ENCODE measurements around the gene DNAJB13. TPM values are rescaled to one million over a fixed set of nuclear protein-coding genes. Genes with fewer than 3 reads are reported as not detected.
"Not testable (repeated sequence)": the region's sequence is repeated elsewhere in the genome, so short reads cannot be mapped to it uniquely, and the experiment has no call there.

DNAJB13 gene
- polyA plus RNA-seq, 3 donors = 5.4 to 7.3 (median 5.7) TPM

DNA sequence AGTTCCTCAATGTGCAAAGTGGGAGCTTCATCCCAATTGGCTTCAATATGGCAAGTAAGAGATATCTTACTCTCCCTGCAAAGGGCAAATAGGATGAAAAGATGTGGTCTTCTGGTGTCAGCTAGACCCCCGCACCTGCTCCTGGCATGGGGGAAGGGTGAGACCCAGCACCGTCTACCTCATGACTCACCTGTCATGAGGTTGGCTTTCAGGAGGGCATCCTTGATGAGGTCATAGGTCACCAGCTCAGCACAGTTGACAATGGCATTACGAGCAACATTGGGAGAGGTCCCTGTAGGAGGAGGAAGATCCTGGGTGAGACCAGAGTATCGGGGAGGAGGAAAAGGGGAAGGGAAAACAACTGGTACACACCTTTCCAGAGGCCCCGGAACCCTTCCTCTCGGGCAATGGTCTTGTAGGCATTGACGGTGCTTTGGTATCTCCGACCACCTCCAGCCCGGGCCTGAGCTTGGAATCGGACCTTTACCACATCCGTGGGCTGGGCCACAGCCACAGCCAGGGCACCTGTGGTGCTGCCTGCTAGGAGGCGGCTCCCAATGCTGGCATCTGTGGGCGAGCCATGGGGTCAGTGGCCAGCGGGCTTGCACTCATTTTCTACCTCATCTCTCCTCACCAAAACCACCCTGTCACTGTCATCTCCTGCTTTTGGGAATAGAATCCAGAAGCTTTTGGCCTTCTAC, 25.8 kb downstream of the DNAJB13 start:
- no peak for DNase-seq

DNA sequence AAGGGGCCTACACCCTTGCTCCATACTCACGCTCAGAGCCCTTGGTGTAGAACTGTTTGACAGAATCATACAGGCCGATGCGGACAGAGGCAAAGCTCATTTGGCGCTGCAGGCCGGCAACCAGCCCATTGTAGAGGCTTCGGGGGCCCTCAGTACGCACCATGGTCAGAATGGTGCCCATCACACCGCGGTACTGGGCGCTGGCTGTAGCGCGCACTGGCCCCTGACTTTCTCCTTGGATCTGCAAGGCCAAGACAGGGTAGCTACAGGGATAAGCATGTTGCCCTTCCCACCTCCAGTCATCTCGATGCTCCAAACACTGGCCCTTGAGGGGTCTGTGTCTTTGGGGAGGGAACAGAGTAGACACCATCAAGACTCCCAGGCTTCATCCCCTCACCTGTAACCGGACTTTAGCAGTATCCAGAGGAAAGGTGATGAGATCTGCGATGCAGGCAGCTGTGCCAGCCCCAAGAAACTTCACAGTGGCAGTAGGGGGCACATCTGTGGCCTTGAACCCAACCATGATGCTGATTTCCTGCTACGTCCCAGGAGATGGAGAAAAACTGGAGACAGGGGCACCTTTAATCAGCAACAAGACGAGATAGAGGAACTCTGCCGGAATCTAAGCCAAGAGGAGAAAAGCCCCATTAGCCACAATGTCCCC, 27.2 kb downstream of the DNAJB13 start:
- no peak for DNase-seq

DNA sequence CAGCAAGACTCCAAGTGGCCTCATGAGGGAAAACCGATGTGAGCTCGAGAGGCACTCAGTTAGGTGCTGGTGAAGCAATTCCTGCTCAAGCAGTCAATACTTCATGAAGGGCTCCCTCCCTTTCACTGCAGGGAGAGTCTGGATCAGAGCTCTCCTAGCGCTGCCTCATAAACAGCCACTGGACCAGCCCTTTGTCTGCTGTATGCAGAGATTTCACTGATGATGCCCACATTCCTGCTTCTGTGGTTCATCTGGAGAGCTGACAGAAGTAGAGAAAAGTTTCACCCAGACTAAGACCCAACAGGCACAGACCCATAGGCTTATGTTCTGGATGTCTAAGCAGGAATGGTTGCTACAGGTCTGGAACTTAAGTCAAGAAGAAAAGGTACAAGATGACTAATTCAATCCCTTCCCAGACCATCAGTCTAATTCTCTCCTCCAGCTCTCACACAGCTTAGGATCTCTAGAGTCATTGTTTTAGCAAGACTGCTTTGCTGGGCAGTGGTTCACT, 27.8 kb downstream of the DNAJB13 start:
- DNase-seq = no peak

DNA sequence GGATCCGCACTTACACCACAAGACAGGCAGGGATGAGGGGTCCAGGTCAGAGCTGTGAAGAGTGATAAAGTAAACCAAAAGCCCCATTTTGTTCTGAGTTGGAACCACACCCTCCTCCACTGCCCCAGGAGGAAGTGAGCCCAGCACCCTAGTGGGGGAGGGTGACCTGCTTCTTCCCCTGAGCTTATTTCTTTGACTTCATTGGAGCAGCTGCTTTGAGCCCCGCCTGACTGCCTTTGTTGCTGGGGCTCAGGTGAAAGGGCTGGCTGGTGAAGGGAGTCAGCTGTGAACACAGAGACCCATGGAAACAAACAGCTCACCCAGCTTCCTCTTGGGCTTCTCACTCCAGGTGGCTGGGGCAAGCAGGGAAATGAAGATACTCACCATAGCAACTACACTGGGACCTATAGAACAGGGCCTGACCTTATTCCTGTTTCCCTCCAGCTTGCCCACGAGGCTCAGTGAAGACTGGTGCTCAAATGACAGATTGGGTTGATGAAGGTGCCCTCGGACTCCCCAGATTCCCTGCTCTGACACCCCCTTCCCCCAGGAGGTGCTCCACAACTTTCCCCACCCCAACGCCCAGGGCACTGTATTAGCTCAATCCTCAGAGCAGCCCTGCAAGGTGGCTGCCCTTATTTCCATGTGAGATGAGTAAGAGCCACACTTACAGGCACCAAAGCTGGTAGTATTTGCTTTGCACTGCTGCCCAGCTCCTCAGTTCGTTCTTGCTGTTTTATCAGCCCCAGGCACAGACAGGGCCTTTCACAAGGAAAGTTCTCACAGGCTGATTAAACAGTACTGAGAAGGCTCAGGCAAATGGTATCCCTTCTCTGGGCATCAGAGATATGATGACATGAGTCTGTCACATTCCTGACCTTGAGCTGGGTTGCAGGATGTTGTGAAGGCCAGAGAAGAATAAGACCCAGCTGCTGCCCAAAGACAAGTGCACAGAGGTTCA, 29.5 kb downstream of the DNAJB13 start:
- DNase-seq = peak; percentile 57

DNA sequence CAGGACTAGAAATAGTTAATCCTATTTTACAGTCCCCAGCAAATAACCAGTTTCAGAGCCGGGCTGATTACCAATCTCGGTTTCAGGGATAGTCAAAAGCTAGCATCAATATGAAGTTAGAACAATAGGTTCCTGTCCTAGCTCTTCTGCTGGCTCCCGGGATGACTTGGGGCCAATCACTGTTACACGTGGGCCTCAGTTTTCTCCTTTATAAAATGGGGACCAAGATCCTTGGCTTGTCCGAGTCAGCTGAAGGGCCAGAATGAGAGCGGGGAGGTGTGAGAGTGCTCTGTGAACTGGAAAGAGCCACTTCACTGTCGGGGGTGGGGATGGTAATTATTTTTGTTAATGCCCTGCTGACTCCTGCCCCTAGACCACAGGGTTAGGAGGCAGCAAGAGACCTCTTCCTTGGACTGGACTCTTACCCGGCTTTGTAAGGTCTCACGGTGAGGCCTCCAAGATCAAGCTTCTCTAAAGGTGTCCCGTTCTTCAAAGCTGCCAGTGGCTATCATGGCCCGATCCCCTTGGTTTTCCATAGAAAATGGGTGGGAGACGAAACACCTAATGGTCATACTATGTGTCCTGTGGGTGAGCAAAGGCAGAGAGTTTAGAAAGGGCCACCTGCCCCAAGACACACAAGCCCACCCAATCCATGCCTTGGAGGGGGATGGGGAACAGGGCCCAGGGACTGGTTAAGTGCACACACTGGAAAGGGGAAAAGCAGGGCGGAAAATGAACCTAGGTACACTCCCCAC, 30.4 kb downstream of the DNAJB13 start:
- no peak for DNase-seq

DNA sequence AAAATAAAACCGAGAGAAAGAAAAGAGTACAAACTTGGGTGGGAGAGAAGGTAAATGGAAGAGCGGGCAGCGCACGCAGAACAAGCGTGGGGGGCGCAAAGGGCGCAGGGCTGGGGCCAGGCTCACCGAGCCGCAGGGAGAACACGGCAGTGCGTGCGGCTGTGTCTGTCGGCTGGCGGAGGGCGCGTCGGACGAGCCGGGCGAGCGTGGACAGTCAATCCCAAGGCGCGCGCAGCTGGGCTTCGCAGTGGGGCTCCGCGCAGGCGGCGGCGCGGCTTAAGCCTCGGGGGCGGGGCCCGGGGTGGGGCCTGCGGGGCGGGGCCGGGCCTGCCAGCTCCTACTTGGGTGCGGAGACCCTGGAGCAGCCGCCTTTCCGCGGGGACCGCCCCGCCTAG, 31.8 kb downstream of the DNAJB13 start, which contains the start of gene UCP2:
Gene UCP2 (minus strand): TSS at position 249 of the 395 bp plus-strand sequence. CDS start 4,465 bp downstream, outside the sequence.
- peak; percentile 78 for DNase-seq

DNA sequence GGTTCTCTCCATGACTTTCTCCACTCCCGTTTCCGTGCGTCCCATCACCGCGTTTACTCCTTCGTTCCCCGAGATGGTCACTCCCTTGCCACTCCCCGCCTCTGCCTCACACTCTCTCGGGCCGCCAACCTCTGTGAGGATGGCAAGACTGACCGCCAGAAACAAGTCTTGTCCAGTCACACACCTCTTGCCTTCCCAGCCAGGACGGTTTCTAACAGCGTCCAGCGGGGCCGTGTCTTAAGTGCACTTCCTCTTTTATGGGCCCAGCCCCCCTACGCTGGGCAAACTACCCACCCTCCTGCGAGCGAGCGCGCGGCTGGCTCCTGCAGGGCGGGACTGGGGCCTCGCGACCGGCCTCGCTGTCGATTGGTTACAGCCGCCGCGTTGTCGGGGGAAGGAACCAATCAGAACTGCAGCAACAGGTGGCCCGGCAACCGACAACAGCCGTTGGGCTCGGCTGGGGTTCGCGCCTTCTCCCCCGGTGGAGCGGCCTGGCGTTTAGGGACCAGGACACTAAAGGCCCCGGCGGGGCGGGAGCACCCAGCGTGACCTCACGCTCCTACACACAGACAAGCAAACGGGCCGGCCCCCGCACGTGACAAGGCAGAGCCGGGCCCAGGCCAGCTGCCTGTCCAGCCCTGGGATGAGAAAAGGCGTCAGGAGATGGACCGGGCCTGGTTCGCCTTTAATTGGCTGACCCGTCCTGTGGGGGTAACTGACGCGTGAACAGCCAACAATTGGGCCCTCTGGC, 32.3 kb downstream of the DNAJB13 start:
- peak; percentile 90 for DNase-seq

DNA sequence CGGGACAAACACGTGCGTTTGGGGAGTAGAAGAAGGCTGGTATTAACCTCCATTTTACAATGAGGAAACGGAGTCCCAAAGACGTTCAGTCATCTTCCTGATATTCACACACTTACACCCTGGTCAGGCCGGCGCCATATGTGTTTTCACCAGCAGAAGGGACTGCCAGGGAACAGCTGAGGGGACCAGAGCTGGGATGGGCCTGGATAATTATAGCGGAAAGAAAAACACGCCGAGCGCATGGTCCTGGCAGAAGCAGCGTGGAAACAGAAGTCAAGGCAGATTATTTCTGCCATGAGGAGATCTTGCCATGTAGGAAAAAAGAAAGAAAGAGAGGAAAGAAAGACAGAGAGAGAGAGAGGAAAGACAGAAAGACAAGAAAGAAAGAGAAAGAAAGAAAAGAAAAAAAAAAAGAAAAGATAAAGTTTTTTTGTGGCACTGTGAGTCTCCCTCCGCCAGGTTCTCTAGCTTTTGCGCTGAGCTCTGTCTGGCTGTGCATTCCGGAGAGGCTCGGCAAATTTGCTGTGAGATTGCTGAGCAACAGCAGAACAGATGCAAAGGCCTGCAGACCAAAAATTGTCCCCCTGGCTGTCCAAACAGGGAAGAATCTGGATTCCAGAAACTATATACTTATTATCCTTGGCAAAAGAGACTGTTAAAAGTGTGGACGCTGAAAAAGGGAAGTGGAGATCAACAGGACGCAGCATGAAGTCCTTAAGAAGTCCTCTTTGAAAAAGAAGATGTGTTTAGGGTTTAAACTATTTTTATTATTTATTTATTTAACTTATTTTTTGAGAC, 33.1 kb downstream of the DNAJB13 start:
- no peak for DNase-seq

DNA sequence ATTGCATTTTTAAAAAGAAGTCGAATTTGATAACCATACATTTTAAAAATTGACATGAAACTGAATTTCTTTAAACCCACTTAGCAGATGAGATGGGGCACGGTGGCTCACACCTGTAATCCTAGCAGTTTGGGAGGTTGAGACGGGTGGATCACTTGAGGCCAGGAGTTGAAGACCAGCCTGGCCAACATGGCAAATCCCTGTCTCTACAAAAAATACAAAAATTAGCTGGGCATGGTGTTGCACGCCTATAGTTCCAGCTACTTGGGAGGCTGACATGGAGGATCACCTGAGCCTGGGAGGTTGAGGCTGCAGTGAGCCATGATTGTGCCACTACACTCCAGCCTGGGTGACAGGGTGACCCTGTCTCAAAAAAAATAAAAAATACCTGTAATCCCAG, 34.8 kb downstream of the DNAJB13 start:
- not testable (repeated sequence) for DNase-seq

DNA sequence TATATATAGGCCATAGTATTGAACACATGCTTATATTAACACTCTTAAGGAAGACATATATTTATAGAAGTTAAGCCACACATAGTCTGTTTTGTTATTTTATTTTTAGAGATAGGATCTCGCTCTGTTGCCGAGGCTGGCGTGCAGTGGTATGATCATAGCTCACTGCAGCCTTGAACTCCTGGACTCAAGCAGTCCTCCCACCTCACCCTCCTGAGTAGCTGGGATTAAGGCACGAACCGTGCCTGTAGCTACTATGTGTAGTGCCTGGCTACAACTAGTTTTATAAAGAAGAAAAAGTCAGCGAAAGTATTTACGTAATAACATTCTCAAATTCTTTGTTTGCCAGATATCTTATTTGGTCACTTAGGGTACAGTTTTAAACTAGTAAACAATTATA, 37.4 kb downstream of the DNAJB13 start:
- no peak for DNase-seq

DNA sequence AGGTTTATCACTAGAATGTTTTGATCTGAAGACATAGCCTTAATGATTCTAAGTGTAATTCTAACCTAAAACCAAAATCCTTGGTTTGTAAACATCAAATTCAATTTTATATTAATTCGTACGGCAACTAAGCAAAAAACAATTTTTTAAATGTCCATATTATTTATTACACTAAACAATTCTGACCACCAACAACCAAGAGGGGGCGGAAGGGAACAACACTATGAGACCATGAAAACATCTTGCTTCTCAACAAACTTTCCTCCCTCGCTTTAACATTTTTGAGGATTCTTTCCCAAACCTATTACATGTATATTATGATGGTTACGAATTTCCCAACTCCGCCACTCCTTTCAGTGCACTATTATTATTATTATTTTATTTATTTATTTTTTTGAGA, 38.3 kb downstream of the DNAJB13 start:
- no peak for DNase-seq

DNA sequence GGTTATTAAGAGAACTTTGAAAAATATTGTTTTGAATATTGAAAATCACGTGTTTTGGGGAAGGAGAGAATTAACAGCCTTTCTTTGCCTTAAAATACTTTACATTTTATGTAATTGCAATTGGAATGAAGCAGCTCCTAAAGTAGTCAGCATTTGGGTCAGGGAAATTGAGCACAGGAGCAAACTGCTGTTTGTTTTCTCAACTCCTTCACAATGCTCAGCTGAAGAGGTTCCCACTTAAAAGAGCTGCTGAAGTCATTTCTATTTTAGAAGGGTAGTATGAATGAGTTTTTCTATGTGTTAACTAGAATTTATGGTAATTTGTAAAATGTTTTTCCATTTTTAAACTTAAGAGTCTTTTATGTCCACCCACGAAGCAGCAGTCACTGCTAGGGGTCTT, 39.9 kb downstream of the DNAJB13 start:
- no peak for DNase-seq

DNA sequence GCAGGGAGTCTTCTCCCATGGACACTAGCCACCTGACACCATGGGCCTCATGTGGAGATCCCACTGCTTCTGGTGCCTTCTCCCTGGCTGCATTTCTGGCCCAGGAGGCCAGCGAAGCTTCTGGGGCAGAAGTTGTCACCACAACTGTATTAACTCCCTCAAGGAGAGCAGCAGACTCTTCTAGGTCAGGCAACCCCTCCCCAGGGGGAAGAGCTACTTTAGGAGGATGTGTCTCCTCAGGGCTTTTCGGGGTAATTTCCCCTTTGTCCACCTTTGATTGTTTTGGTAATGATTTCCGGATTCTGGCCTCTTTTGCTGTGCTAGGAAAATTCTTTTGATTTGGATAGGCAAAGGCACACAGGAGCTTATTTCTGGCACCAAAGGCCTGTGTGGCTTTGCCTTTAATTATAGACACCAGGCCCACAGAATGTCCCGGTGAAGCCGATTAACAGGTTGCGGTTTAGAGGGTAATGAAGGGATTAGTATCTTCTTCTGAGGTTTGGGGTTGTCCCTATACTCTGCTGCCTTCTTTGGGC, 40.7 kb downstream of the DNAJB13 start:
- no peak for DNase-seq

DNA sequence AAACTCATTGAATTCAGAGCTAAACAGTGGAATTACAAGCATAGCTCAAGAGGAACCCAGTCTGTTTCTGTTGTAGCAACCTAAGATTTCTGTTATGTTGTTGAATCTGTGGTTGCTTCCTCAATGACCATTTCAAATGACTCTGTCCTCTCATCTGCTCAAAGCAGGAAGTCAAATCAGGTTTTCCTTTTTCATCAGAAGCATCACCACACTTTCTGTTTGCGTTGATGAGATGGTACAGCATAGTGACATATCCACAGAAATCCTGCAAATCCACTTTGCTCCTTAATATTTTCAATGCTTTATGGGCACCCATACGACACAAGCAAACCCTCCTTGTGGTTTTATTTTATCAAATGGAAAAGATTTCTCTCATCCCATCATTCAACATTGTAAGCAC, 44.4 kb downstream of the DNAJB13 start:
- DNase-seq = no peak

DNA sequence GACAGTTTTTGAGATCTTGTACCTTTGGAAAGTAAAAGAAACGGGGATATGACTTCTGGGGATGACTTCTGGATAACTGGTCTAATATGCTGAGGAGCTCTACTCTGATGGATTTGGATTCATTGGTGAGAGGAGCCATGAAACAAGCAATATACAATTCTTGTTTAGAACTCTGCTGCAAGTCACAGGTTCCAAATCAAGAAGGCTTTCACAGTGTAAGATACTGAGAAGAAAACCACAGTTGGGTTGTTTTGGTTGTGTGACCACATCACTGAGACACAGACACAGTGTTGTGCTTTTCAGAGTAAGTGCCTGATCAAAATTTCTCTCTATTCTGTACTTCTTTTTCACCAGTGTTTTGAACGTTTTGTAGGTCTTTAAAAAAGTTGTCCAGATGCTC, 44.9 kb downstream of the DNAJB13 start:
- DNase-seq = no peak

DNA sequence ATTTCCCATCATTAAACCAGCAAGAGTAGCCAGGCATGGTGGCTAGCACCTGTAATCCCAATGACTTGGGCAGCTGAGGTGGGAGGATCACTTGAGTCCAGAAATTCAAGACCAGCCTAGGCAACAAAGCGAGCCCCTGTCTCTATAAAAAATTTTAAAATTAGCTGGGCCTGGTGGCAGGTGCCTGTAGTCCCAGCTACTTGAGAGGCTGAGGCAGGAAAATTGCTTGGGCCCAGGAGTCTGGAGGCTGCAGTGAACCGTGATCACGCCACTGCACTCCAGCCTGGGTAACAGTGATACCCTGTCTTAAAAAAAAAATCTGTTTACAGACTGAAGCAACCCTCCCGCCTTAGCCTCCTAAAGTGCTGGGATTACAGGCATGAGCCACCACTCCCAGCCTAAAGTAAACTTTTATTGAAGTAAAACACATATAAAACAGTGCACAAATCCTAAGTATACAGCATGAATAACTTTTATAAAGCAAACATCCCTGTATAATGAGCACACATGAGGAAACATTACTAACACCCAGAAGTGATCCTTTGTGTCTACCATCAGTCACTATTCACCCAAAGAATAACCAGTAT, 45.4 kb downstream of the DNAJB13 start:
- no peak for DNase-seq

DNA sequence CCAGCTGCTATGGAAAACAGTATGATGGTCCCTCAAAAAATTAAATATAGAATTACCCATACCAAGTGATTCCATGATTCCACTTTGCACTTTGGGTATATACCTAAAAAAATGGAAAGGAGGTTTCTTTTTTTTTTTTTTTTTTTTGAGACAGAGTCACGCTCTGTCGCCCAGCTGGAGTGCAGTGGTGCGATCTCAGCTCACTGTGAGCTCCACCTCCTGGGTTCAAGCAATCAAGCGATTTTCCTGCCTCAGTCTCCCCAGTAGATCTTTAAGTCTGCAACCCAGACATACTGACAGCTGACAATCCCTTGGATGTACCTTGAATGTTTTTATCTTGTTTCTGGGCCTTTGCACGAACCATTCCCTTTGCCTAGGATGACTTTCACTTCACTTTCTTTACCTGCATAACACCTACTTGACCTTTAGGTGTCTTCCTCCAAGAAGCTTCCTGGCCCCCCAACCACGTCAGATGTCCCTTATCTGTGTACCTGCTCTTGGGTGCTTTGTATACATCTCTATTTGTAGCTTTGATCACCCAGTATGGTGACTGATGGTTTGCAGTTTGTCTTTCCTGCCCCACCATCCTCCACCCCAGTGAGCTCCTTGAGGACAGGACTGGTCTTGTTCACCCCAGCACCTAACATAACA, 46.4 kb downstream of the DNAJB13 start:
- DNase-seq = no peak

DNA sequence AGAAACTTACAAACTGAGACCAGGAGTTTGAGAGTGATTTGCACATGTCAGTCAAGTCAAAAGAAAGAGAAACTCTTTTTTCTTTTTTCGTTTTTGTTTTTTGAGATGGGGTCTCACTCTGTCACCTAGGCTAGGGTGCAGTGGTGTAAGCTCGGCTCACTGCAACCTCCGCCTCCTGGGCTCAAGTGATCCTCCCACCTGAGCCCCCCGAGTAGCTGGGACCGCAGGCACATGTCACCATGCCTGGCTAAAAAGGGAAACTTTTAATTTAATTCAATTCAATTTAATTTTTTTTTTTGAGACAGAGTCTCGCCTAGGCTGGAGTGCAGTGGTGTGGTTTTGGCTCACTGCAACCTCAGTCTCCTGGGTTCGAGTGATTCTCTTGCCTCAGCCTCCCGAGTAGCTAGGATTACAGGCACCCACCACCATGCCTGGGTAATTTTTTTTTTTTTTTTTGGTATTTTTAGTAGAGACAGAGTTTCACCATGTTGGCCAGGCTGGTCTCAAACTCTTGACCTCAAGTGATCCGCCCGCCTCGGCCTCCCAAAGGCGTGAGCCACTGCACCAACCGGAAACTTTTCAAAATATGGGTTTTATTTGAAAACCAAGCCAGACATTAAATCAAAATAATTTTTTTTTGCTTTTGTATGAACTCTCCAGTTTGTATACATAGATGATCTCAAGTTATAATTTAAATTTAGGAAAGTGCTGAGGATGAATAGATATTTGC, 48.2 kb downstream of the DNAJB13 start:
- DNase-seq = no peak
